Nephron (organoid): ENCODE measurements around the gene STK11.
A peak's percentile ranks its signal among the peaks of the same experiment; 100 is the strongest.

ENCODE experiments used
- H3K27ac Mint-ChIP-seq, 3 experiments: 2 replicates each; pipeline ENCODE4 v1.8.0; 2020; ENCODE audit warnings: mixed read lengths in 3 of 3, mild to moderate bottlenecking in 2 of 3, moderate library complexity in 1 of 3
- H3K27me3 Mint-ChIP-seq: 2 replicates; pipeline ENCODE4 v1.8.0; 2021; ENCODE audit warnings: low read depth, mild to moderate bottlenecking, moderate library complexity, mixed read lengths
- H3K36me3 Mint-ChIP-seq: 2 replicates; pipeline ENCODE4 v1.8.0; 2020; ENCODE audit warnings: low read depth, mixed read lengths
- H3K4me1 Mint-ChIP-seq: 2 replicates; pipeline ENCODE4 v1.8.0; 2020; ENCODE audit warnings: mixed read lengths
- H3K4me3 Mint-ChIP-seq, 3 experiments: 2 replicates each; pipeline ENCODE4 v1.8.0; 2020; ENCODE audit warnings: mild to moderate bottlenecking in 3 of 3, mixed read lengths in 3 of 3, moderate library complexity in 2 of 3
- H3K9me3 Mint-ChIP-seq: 2 replicates; pipeline ENCODE4 v1.8.0; 2020; ENCODE audit warnings: mixed read lengths
- CTCF ChIP-seq, 3 experiments: fragments of 200-600 bp; sonication (generic); IDR thresholded peaks; one replicate each; pipeline ENCODE4 v1.5.0; 2021; ENCODE audit warnings: antibody characterized with exemption in 3 of 3; ENCODE audit not compliant: unreplicated experiment in 3 of 3

STK11 gene

GRCh38 chr19:1265615-1266128 lies 60.1 kb downstream of the STK11 start:
- TF ChIP-seq CTCF (IDR thresholded peaks at IDR 0.05; ENCODE audit: unreplicated experiment in 3 of 3) = no peak
- Mint-ChIP-seq H3K4me3 (peak overlapping the region; percentile 69 to 73 (median 70)), H3K27me3 (peaks cover 10% of the 10 kb centered on the region), H3K27ac (peak overlapping the region; percentile 77 to 88 (median 83)), H3K36me3 (peaks cover 8% of the 10 kb centered on the region), H3K9me3 (no peaks in the 10 kb centered on the region), H3K4me1 (peaks cover 69% of the 10 kb centered on the region)

GRCh38 chr19:1266129-1266915 lies 60.7 kb downstream of the STK11 start:
- H3K9me3 Mint-ChIP-seq = no peaks in the 10 kb centered on the region
- peak overlapping the region; percentile 52 to 69 (median 57) for H3K4me3 Mint-ChIP-seq

DNA sequence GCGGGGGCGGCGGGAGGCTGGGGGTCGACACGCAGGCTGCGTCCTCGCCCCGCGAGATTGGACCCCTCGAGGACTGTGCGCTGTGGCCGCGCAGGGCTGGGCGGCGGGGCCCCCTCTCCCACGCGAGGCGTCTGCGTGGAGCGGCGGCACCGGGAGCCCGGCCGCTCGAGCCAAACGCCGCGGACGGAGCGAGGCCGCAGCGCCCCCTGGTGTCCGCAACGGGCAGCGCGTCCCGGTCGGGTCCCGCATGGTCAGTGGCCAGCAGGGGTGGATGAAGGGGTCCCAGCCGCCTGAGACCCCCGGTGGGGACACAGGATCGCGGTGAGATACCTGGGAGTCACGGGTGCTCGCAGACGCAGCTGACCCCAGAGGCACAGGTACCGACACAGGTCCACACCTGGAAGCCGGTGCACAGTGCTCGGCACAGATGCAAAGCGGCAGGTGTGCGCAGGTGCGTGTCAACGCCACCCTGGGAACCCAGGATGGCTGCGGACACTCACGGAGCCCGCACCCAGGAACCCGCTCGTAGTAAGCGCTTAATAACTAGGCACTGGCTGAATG lies 61.4 kb downstream of the STK11 start:
- Mint-ChIP-seq H3K4me1 (peaks cover 72% of the 10 kb centered on the region), H3K4me3 (peak overlapping the region; percentile 84 to 88 (median 86)), H3K27ac (peak overlapping the region; percentile 45 to 80 (median 54)), H3K36me3 (peaks cover 21% of the 10 kb centered on the region), H3K9me3 (no peaks in the 10 kb centered on the region), H3K27me3 (peaks cover 5% of the 10 kb centered on the region)
- TF ChIP-seq CTCF (IDR thresholded peaks at IDR 0.05; ENCODE audit: unreplicated experiment in 3 of 3) = peak; percentile 97 to 99 (median 98)

More at GRCh38 chr19:1266129-1266915, 60.7 kb downstream of the STK11 start:
- H3K4me1 Mint-ChIP-seq = peaks cover 73% of the 10 kb centered on the region
- H3K36me3 Mint-ChIP-seq = peaks cover 15% of the 10 kb centered on the region
- peak overlapping the region; percentile 77 to 83 (median 78) for H3K27ac Mint-ChIP-seq
- TF ChIP-seq CTCF (IDR thresholded peaks at IDR 0.05; ENCODE audit: unreplicated experiment in 3 of 3) = no peak
- peaks cover 10% of the 10 kb centered on the region for H3K27me3 Mint-ChIP-seq

- Mint-ChIP-seq H3K9me3 (no peaks in the 10 kb centered on the region), H3K27me3 (peaks cover 5% of the 10 kb centered on the region), H3K36me3 (peaks cover 27% of the 10 kb centered on the region), H3K4me1 (peaks cover 76% of the 10 kb centered on the region), H3K4me3 (peak overlapping the region; percentile 84 to 88 (median 86)), H3K27ac (peak overlapping the region; percentile 54 to 95 (median 80))
- no peak for TF ChIP-seq CTCF (IDR thresholded peaks at IDR 0.05; ENCODE audit: unreplicated experiment in 3 of 3)
These were observed 62.1 kb downstream of the STK11 start for GRCh38 chr19:1267477-1268225.

GRCh38 chr19:1268226-1269064 lies 62.9 kb downstream of the STK11 start:
- H3K27ac Mint-ChIP-seq = peak overlapping the region; percentile 82 to 95 (median 90)
- H3K27me3 Mint-ChIP-seq = peaks cover 5% of the 10 kb centered on the region

More at GRCh38 chr19:1268226-1269064, 62.9 kb downstream of the STK11 start:
- Mint-ChIP-seq H3K36me3 (peaks cover 33% of the 10 kb centered on the region), H3K9me3 (no peaks in the 10 kb centered on the region), H3K4me1 (peaks cover 75% of the 10 kb centered on the region), H3K4me3 (peak overlapping the region; percentile 84 to 88 (median 86))
- no peak for TF ChIP-seq CTCF (IDR thresholded peaks at IDR 0.05; ENCODE audit: unreplicated experiment in 3 of 3)
